Panc1 (cell line): Measurements from ENCODE around the gene AP1S1. TPM values are rescaled to one million over a fixed set of nuclear protein-coding genes. Genes with fewer than 3 reads are reported as not detected.

Experiments
- ATAC-seq: fragments of 200-7000 bp; cut with Tn5 transposase; 2 replicates; pipeline ENCODE4 v1.9.1; 2020; ENCODE audit warnings: mild to moderate bottlenecking, moderate library complexity
- BruUV-seq: library from RNA; stranded (reverse); fragments of 400-500 nt; replicated peaks from 2 replicates; lab custom pipeline; 2021; lab: Mats Ljungman, UMichigan
- CTCF ChIA-PET: fragments of 300-600 bp; sonication (Branson Sonifier 250); formaldehyde crosslinking; loops from one replicate; lab custom pipeline; 2022; ENCODE audit warnings: antibody characterized with exemption; lab: Charles Lee
- POLR2A ChIA-PET: fragments of 300-600 bp; sonication (Branson Sonifier 250); formaldehyde crosslinking; loops from one replicate; lab custom pipeline; 2022; ENCODE audit warnings: antibody characterized with exemption; lab: Charles Lee
- DNase-seq: peaks from one replicate; pipeline ENCODE4 v3.0.0-alpha.2; 2010; ENCODE audit warnings: low read depth, low spot score
- H3K27ac ChIP-seq: 2 replicates; pipeline ENCODE4 v1.5.1; 2011; ENCODE audit warnings: mild to moderate bottlenecking, low read length, inconsistent platforms
- H3K27me3 ChIP-seq: fragments of 200-500 bp; sonication (Bioruptor generic); 2 replicates; pipeline ENCODE4 v1.6.0; 2014; ENCODE audit warnings: low read length, inconsistent platforms; ENCODE audit not compliant: control insufficient read depth, insufficient read depth
- H3K36me3 ChIP-seq: fragments of 200-500 bp; sonication (Bioruptor generic); 2 replicates; pipeline ENCODE4 v1.5.1; 2014; ENCODE audit warnings: inconsistent platforms, mild to moderate bottlenecking, low read length, moderate library complexity; ENCODE audit not compliant: control insufficient read depth, insufficient read depth
- H3K4me1 ChIP-seq: 2 replicates; pipeline ENCODE4 v1.5.1; 2011; ENCODE audit warnings: inconsistent platforms, mild to moderate bottlenecking, low read length, moderate library complexity; ENCODE audit not compliant: control insufficient read depth, insufficient read depth
- H3K4me3 ChIP-seq, 2 experiments: 2 replicates each; pipeline ENCODE4 v1.5.1; 2011 to 2012; ENCODE audit warnings: low read depth in 2 of 2, low read length in 2 of 2, mild to moderate bottlenecking in 2 of 2, inconsistent platforms in 1 of 2, moderate library complexity in 1 of 2
- H3K9me3 ChIP-seq: fragments of 200-500 bp; sonication (Bioruptor generic); 2 replicates; pipeline ENCODE4 v1.5.1; 2014; ENCODE audit warnings: low read depth, mild to moderate bottlenecking, inconsistent platforms, low read length, moderate library complexity; ENCODE audit not compliant: control insufficient read depth, insufficient read depth
- POLR2AphosphoS5 ChIP-seq: IDR thresholded peaks from 2 replicates; pipeline ENCODE4 v1.6.1; 2012; ENCODE audit warnings: mild to moderate bottlenecking, low read depth, low read length, moderate library complexity
- REST ChIP-seq, 2 experiments: IDR thresholded peaks; 2 replicates each; pipeline ENCODE4 v1.6.1; 2011 to 2012; ENCODE audit warnings: low read depth in 2 of 2, control low read depth in 1 of 2, low read length in 1 of 2, mild to moderate bottlenecking in 1 of 2, moderate library complexity in 1 of 2; ENCODE audit not compliant: insufficient read depth in 1 of 2
- SIN3A ChIP-seq: IDR thresholded peaks from 2 replicates; pipeline ENCODE4 v1.6.1; 2012; ENCODE audit warnings: low read depth, mild to moderate bottlenecking, low read length, moderate library complexity, borderline replicate concordance; ENCODE audit not compliant: insufficient read depth
- TCF7L2 ChIP-seq: IDR thresholded peaks from 2 replicates; pipeline ENCODE4 v1.6.1; 2011; ENCODE audit warnings: mild to moderate bottlenecking, low read depth, low read length, inconsistent platforms
- in situ Hi-C: cut with HindIII; loops from 2 replicates; pipeline ENCODE4 v1.10.0; 2016; ENCODE audit warnings: low sequenced_read_pairs, low pct_unique_long_range_greater_than_20kb
- intact Hi-C: fragments of 100-400 bp; cut with micrococcal nuclease; formaldehyde crosslinking; loops from one replicate; pipeline ENCODE4 v1.10.0; 2022; ENCODE audit not compliant: unreplicated experiment
- total RNA-seq: library from RNA; stranded (reverse); gene quantifications from one replicate; pipeline ENCODE4 v1.2.1, GENCODE V29; 2021; ENCODE audit not compliant: unreplicated experiment
- TF ChIP-seq, protein P1 (sequence below): fragments of 450-650 bp; IDR thresholded peaks from 2 replicates; pipeline ENCODE4 v1.5.1; 2017; ENCODE audit warnings: mild to moderate bottlenecking

Gene AP1S1
- total RNA-seq, 1 experiment from 2014 or later: 74.2 TPM

GRCh38 chr7:101156277-101156676 is 2.0 kb downstream of the AP1S1 start:
- intact Hi-C loops (no loop called here), in situ Hi-C loops (no loop called here)
- Histone ChIP-seq H3K4me1 (peaks cover 25% of the 10 kb centered on the region), H3K27ac (no peak overlapping the region), H3K27me3 (no peaks in the 10 kb centered on the region), H3K9me3 (no peaks in the 10 kb centered on the region), H3K36me3 (no peaks in the 10 kb centered on the region; the same call in none of the 2 replicates), H3K4me3 (no peak overlapping the region)
- ChIA-PET CTCF (interaction anchor here (0.6 to 2.7 kb wide), 5 partner anchors 13 to 55 kb away, joined by 3 to 26 read pairs (median 5); no protein-coding TSS in a partner anchor), POLR2A (interaction anchor here (0.5 to 0.6 kb wide), 3 partner anchors 10 to 271 kb away, joined by 3 to 9 read pairs (median 4); partner anchors contain the start of gene UFSP1)
- DNase-seq (no peak), ATAC-seq (no peak)
- BruUV-seq: no TSS peak
- TF ChIP-seq POLR2AphosphoS5: no peak
- TF ChIP-seq REST (IDR thresholded peaks at IDR 0.05; ENCODE audit: insufficient read depth in 1 of 2, low read depth in 2 of 2, low read length in 1 of 2): no peak
- no peak for TF ChIP-seq TCF7L2
- TF ChIP-seq SIN3A: no peak
- TF ChIP-seq, protein P1, sequence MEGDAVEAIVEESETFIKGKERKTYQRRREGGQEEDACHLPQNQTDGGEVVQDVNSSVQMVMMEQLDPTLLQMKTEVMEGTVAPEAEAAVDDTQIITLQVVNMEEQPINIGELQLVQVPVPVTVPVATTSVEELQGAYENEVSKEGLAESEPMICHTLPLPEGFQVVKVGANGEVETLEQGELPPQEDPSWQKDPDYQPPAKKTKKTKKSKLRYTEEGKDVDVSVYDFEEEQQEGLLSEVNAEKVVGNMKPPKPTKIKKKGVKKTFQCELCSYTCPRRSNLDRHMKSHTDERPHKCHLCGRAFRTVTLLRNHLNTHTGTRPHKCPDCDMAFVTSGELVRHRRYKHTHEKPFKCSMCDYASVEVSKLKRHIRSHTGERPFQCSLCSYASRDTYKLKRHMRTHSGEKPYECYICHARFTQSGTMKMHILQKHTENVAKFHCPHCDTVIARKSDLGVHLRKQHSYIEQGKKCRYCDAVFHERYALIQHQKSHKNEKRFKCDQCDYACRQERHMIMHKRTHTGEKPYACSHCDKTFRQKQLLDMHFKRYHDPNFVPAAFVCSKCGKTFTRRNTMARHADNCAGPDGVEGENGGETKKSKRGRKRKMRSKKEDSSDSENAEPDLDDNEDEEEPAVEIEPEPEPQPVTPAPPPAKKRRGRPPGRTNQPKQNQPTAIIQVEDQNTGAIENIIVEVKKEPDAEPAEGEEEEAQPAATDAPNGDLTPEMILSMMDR: no peak; the same call in 1 of the 2 replicates

- POLR2A ChIA-PET: interaction anchor here (0.6 kb wide), 2 partner anchors 9 to 270 kb away, joined by 3 to 4 read pairs; no protein-coding TSS in a partner anchor
- intact Hi-C loops: no loop called here
- Histone ChIP-seq H3K36me3 (no peaks in the 10 kb centered on the region; the same call in none of the 2 replicates), H3K4me1 (peaks cover 32% of the 10 kb centered on the region), H3K4me3 (no peak overlapping the region), H3K9me3 (no peaks in the 10 kb centered on the region), H3K27me3 (no peaks in the 10 kb centered on the region), H3K27ac (no peak overlapping the region)
- ATAC-seq (no peak), DNase-seq (no peak)
- TF ChIP-seq REST (IDR thresholded peaks at IDR 0.05; ENCODE audit: insufficient read depth in 1 of 2, low read depth in 2 of 2, low read length in 1 of 2): no peak
- TF ChIP-seq SIN3A: no peak
- TF ChIP-seq, protein P1: no peak
- no peak for TF ChIP-seq POLR2AphosphoS5
- no peak for TF ChIP-seq TCF7L2
- CTCF ChIA-PET: interaction anchor here (0.6 to 2.7 kb wide), 5 partner anchors 13 to 55 kb away, joined by 3 to 26 read pairs (median 5); no protein-coding TSS in a partner anchor
- no TSS peak for BruUV-seq
- in situ Hi-C loops: no loop called here
These were observed 2.8 kb downstream of the AP1S1 start for GRCh38 chr7:101156866-101157589.
